HEK293T (cell line): Measurements from ENCODE around the gene STIM1.

Source experiments
- FOXA1 ChIP-seq: fragments of 450-650 bp; IDR thresholded peaks from 2 replicates; pipeline ENCODE4 v1.6.1; 2016; ENCODE audit warnings: mild to moderate bottlenecking
- FOXM1 ChIP-seq: fragments of 450-650 bp; IDR thresholded peaks from 2 replicates; pipeline ENCODE4 v1.6.1; 2017; ENCODE audit warnings: mild to moderate bottlenecking, borderline replicate concordance
- NFRKB ChIP-seq: fragments of 450-650 bp; IDR thresholded peaks from 2 replicates; pipeline ENCODE4 v1.6.1; 2016; ENCODE audit warnings: mild to moderate bottlenecking, moderate library complexity
- SUZ12 ChIP-seq: fragments of 450-650 bp; IDR thresholded peaks from 2 replicates; pipeline ENCODE4 v1.6.1; 2016; ENCODE audit warnings: mild to moderate bottlenecking
- ZNF384 ChIP-seq: fragments of 450-650 bp; IDR thresholded peaks from 2 replicates; pipeline ENCODE4 v1.6.1; 2016

DNA sequence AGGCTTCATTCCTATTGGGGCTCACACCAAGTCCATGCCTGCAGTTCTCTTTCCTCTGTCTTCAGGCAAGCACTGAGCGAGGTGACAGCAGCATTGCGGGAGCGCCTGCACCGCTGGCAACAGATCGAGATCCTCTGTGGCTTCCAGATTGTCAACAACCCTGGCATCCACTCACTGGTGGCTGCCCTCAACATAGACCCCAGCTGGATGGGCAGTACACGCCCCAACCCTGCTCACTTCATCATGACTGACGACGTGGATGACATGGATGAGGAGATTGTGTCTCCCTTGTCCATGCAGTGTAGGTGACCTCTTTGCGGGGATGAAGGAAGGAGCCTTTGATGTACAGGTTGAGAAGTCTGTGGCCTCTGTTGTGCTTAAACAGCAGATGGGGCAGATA lies 227.7 kb downstream of the STIM1 start:
- TF ChIP-seq FOXM1 (no peak), ZNF384 (no peak), FOXA1 (no peak), SUZ12 (no peak), NFRKB (no peak)
